ENCODE data around the gene RNPC3.

Gene RNPC3

GRCh38 chr1:103523346-103523745 is 2.2 kb upstream of the RNPC3 start:
- TF ChIP-seq CTCF (conservative IDR thresholded peaks at IDR 0.05): no peak
- no peak overlapping the region for H3K27ac ChIP-seq

GRCh38 chr1:103525114-103525606 is 339 bp upstream of the RNPC3 start:
- no peak for TF ChIP-seq CTCF (conservative IDR thresholded peaks at IDR 0.05)
- peak overlapping the region; percentile 88; the same call in 1 of the 2 replicates for H3K27ac ChIP-seq

- TF ChIP-seq CTCF (conservative IDR thresholded peaks at IDR 0.05): no peak
- H3K27ac ChIP-seq: no peak overlapping the region
Measured at GRCh38 chr1:103527331-103527730, 1.8 kb downstream of the RNPC3 start.

DNA sequence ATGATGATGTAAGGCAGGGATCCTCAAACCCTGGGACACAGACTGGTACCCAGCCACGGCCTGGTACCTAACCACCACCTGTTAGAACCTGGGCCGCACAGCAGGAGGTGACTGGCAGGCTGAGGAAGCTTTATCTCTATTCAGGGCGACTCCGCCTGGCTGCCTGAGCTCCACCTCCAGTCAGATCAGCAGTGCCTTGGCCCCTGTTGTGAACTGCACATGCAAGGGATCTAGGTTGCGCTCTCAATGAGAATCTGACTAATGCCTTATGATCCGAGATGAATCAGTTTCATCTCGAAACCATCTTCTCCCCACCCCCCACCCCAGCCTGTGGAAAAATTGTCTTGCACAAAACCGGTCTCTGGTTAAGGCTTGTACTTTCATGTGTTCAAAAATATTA is 4.2 kb downstream of the RNPC3 start:
- H3K27ac ChIP-seq: no peak overlapping the region
- TF ChIP-seq CTCF (conservative IDR thresholded peaks at IDR 0.05): no peak

- H3K27ac ChIP-seq: no peak overlapping the region
- no peak for TF ChIP-seq CTCF (conservative IDR thresholded peaks at IDR 0.05)
Measured at GRCh38 chr1:103538226-103538625, 12.7 kb downstream of the RNPC3 start.

GRCh38 chr1:103541431-103541830 is 15.9 kb downstream of the RNPC3 start:
- no peak for TF ChIP-seq CTCF (conservative IDR thresholded peaks at IDR 0.05)
- H3K27ac ChIP-seq: no peak overlapping the region

DNA sequence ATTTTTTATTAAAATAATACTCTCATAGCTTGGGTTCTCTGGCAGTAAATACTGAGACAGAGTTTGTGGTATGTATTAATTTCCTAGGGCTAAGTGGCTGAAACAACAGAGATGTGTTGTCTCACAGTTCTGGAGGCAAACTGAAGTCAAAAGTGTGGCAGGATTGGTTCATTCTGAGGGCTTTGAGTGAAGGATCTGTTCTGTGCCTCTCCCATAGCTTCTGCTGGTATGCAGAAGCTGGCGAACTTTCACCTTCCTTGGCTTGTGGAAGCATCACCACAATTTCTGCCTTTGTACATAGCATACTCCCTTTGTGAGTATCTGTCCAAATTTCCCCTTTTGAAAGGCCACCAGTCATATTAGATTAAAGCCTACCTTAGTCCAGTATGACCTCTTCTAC is 21.0 kb downstream of the RNPC3 start:
- no peak overlapping the region for H3K27ac ChIP-seq

More for the DNA sequence above, 21.0 kb downstream of the RNPC3 start:
- no peak for TF ChIP-seq CTCF (conservative IDR thresholded peaks at IDR 0.05)
